Measurements from ENCODE around the gene HDGFL1. TPM values are rescaled to one million over a fixed set of nuclear protein-coding genes. Genes with fewer than 3 reads are reported as not detected.

The HDGFL1 gene
- total and polyA plus RNA-seq, 2 experiments from 2014 or later: not detected

DNA sequence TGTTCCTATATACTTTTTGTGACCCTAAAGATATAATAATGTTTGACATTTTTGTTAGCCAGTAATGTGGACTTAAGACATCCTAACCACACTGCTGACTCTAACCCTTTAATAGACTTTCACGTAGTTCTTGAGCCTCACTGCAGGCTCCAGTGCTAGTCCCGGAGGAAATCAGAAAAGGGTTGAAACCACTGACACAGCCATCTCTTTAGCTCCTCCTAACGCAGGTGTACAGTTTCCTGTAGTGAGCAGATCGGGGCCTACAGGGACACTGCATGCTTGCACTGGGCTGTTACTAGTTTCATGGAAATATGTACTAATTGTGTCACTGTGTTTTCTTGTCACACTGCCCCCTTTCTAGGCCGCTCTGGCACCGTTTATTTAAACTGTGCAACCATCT lies 512 bp upstream of the HDGFL1 start:
- no peak overlapping the region for H3K4me3 ChIP-seq
- ATAC-seq (no peak), DNase-seq (ENCODE audit: low spot score) (no peak)
- H2AFZ ChIP-seq: no peak overlapping the region
- TF ChIP-seq POLR2AphosphoS5 (IDR thresholded peaks at IDR 0.05; ENCODE audit: low read depth) (no peak), ZNF114 (CRISPR knock-in tag; IDR thresholded peaks at IDR 0.05) (no peak), EZH2phosphoT487 (IDR thresholded peaks at IDR 0.05; ENCODE audit: unreplicated experiment) (no peak), JUNB (IDR thresholded peaks at IDR 0.05; ENCODE audit: unreplicated experiment) (no peak), EZH2 (IDR thresholded peaks at IDR 0.05; ENCODE audit: low read depth, unreplicated experiment) (no peak), ZNF331 (CRISPR knock-in tag; IDR thresholded peaks at IDR 0.05; ENCODE audit: low read depth) (no peak), CREB1 (CRISPR knock-in tag; IDR thresholded peaks at IDR 0.05; ENCODE audit: low read depth) (no peak)
- TF ChIP-seq, protein P1, sequence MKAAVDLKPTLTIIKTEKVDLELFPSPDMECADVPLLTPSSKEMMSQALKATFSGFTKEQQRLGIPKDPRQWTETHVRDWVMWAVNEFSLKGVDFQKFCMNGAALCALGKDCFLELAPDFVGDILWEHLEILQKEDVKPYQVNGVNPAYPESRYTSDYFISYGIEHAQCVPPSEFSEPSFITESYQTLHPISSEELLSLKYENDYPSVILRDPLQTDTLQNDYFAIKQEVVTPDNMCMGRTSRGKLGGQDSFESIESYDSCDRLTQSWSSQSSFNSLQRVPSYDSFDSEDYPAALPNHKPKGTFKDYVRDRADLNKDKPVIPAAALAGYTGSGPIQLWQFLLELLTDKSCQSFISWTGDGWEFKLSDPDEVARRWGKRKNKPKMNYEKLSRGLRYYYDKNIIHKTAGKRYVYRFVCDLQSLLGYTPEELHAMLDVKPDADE (IDR thresholded peaks at IDR 0.05): no peak
- TF ChIP-seq, protein P2, sequence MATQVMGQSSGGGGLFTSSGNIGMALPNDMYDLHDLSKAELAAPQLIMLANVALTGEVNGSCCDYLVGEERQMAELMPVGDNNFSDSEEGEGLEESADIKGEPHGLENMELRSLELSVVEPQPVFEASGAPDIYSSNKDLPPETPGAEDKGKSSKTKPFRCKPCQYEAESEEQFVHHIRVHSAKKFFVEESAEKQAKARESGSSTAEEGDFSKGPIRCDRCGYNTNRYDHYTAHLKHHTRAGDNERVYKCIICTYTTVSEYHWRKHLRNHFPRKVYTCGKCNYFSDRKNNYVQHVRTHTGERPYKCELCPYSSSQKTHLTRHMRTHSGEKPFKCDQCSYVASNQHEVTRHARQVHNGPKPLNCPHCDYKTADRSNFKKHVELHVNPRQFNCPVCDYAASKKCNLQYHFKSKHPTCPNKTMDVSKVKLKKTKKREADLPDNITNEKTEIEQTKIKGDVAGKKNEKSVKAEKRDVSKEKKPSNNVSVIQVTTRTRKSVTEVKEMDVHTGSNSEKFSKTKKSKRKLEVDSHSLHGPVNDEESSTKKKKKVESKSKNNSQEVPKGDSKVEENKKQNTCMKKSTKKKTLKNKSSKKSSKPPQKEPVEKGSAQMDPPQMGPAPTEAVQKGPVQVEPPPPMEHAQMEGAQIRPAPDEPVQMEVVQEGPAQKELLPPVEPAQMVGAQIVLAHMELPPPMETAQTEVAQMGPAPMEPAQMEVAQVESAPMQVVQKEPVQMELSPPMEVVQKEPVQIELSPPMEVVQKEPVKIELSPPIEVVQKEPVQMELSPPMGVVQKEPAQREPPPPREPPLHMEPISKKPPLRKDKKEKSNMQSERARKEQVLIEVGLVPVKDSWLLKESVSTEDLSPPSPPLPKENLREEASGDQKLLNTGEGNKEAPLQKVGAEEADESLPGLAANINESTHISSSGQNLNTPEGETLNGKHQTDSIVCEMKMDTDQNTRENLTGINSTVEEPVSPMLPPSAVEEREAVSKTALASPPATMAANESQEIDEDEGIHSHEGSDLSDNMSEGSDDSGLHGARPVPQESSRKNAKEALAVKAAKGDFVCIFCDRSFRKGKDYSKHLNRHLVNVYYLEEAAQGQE (IDR thresholded peaks at IDR 0.05; ENCODE audit: unreplicated experiment): no peak
- H3F3A ChIP-seq (replicated peaks; ENCODE audit: low read depth): no peaks in the 10 kb centered on the region
- H3K9me2 ChIP-seq (ENCODE audit: insufficient read depth): peaks cover 9% of the 10 kb centered on the region; the same call in 1 of the 2 replicates
- no peaks in the 10 kb centered on the region for H3K79me2 ChIP-seq (replicated peaks; ENCODE audit: insufficient read depth)
- Mint-ChIP-seq H3K36me3 (ENCODE audit: low read depth) (0 out of 3 replicates have a peak, but pooled peaks cover 2% of the 10 kb centered on the region), H3K9me3 (peaks cover 3% of the 10 kb centered on the region; the same call in 2 of the 3 replicates), H3K27me3 (ENCODE audit: insufficient read depth, low read depth, poor library complexity) (no peaks in the 10 kb centered on the region), H3K4me1 (peaks cover 7% of the 10 kb centered on the region), H3K27ac (no peak overlapping the region), H3K4me3 (no peak overlapping the region)
- H4K20me1 ChIP-seq (replicated peaks; ENCODE audit: insufficient read depth): no peaks in the 10 kb centered on the region
- peaks cover 10% of the 10 kb centered on the region; the same call in 1 of the 2 replicates for H3K4me1 ChIP-seq (ENCODE audit: insufficient read depth)
- no peak overlapping the region for H3K4me2 ChIP-seq
- H3K27me3 ChIP-seq (ENCODE audit: insufficient read depth): no peaks in the 10 kb centered on the region
- no peak overlapping the region for H3K27ac ChIP-seq (ENCODE audit: low read depth)
- H3K36me3 ChIP-seq (ENCODE audit: insufficient read depth): no peaks in the 10 kb centered on the region

- no peak for ATAC-seq
- TF ChIP-seq, protein P2 (IDR thresholded peaks at IDR 0.05; ENCODE audit: unreplicated experiment): no peak
- TF ChIP-seq EZH2phosphoT487 (IDR thresholded peaks at IDR 0.05; ENCODE audit: unreplicated experiment) (no peak), EZH2 (IDR thresholded peaks at IDR 0.05; ENCODE audit: low read depth, unreplicated experiment) (no peak), ZNF331 (CRISPR knock-in tag; IDR thresholded peaks at IDR 0.05; ENCODE audit: low read depth) (no peak), ZNF114 (CRISPR knock-in tag; IDR thresholded peaks at IDR 0.05) (no peak), NANOG (IDR thresholded peaks at IDR 0.05; ENCODE audit: borderline replicate concordance) (no peak), POLR2AphosphoS5 (IDR thresholded peaks at IDR 0.05; ENCODE audit: low read depth) (no peak)
Measured at GRCh38 chr6:22570185-22570551, 802 bp downstream of the HDGFL1 start.

More at GRCh38 chr6:22570185-22570551, 802 bp downstream of the HDGFL1 start:
- DNase-seq (ENCODE audit: low spot score): peak; percentile 6
- Histone ChIP-seq H2AFZ (no peak overlapping the region), H3K4me2 (no peak overlapping the region), H4K20me1 (replicated peaks; ENCODE audit: insufficient read depth) (no peaks in the 10 kb centered on the region), H3K4me1 (ENCODE audit: insufficient read depth) (peaks cover 3% of the 10 kb centered on the region; the same call in 1 of the 2 replicates), H3K36me3 (ENCODE audit: insufficient read depth) (no peaks in the 10 kb centered on the region), H3K27me3 (ENCODE audit: insufficient read depth) (no peaks in the 10 kb centered on the region), H3K79me2 (replicated peaks; ENCODE audit: insufficient read depth) (no peaks in the 10 kb centered on the region), H3K4me3 (no peak overlapping the region), H3K27ac (ENCODE audit: low read depth) (no peak overlapping the region), H3K9me2 (ENCODE audit: insufficient read depth) (peaks cover 9% of the 10 kb centered on the region; the same call in 1 of the 2 replicates), H3F3A (replicated peaks; ENCODE audit: low read depth) (no peaks in the 10 kb centered on the region)
- Mint-ChIP-seq H3K27me3 (ENCODE audit: insufficient read depth, low read depth, poor library complexity) (no peaks in the 10 kb centered on the region), H3K9me3 (peaks cover 3% of the 10 kb centered on the region; the same call in 2 of the 3 replicates), H3K4me1 (peaks cover 7% of the 10 kb centered on the region), H3K4me3 (no peak overlapping the region), H3K36me3 (ENCODE audit: low read depth) (0 out of 3 replicates have a peak, but pooled peaks cover 2% of the 10 kb centered on the region), H3K27ac (no peak overlapping the region)
